T-helper 1 cell treated with Interleukin-12 subunit alpha and Interleukin-12 subunit beta and Interleukin-4 antibody, amounts not matched to agents 30 ng/mL and 1 ng/mL, for 36 hours (primary cell): Measurements from ENCODE around the gene RASAL1. TPM values are rescaled to one million over a fixed set of nuclear protein-coding genes. Genes with fewer than 3 reads are reported as not detected.
"Not testable (repeated sequence)": the region's sequence is repeated elsewhere in the genome, so short reads cannot be mapped to it uniquely, and the experiment has no call there.

Source experiments
- intact Hi-C: fragments of 100-400 bp; cut with micrococcal nuclease; formaldehyde crosslinking; loops from one replicate; pipeline ENCODE4 v1.15.1; 2024
- total RNA-seq: library from RNA; stranded (reverse); gene quantifications from 2 replicates; pipeline ENCODE4 v1.2.3, GENCODE V29; 2022

RASAL1 gene
- total RNA-seq, 1 donor from 2014 or later: not detected

DNA sequence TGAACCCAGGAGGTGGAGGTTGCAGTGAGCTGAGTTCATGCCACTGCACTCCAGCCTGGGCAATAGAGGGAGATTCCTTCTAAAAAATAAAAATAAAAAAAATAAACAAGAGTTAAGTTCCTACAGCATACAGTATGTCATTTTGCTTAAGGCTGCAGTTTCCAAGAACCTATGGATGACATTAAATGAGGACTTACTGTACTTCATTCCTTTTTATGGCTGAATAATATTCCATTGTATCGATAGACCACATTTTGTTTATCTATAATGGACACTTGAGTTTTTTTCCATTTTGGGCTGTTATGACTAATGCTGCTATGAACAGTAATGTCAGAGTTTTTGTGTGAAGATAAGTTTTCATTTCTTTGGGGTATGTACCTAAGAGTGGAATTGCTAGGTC lies 17.4 kb downstream of the RASAL1 start:
- intact Hi-C loops: no loop called here

- intact Hi-C loops: not testable (repeated sequence)
Observed at GRCh38 chr12:113117684-113118083, 17.9 kb downstream of the RASAL1 start.

DNA sequence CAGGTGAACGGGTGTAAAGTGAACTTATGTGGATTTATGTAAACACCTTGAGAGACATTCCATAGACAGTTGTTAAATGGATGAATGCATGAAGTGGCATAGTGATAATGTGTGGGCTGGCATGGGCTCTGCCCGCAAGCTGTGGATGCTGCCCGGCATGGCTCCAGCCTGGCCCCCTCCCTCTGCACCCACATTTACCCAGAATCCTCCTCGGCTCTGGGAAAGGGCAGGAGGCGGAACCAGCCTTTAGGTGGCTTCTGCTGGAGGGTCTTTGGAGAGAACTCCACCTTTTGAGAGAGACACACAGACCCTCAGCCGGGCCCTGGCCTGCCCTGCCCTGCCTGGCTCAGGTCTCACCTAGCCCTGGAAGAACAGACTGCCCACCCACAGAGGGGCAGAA lies 18.7 kb downstream of the RASAL1 start:
- intact Hi-C loops: no loop called here

- intact Hi-C loops: no loop called here
Observed at GRCh38 chr12:113115455-113116126, 20.0 kb downstream of the RASAL1 start.

GRCh38 chr12:113114447-113115178 lies 20.9 kb downstream of the RASAL1 start:
- intact Hi-C loops: no loop called here

DNA sequence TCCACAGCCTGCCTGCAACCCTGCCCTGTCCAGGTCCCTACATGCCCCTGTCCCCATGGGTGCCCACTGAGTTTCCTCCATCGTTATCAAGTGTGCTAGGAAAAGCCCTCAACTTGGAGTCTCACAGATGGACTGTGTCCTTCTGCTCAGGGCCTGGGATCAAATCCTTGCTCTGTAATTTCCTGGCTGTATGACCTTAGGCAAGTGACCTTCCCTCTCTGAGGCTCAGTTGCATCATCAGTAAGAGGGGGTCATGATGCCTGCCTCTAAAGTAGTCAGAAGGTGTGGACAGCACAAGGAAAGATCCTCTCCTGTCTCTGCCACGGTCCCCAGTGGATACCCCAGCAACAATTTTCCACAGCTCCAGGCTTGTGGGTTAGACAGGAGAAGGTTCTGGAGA lies 22.2 kb downstream of the RASAL1 start:
- intact Hi-C loops: no loop called here

GRCh38 chr12:113112043-113112899 lies 23.3 kb downstream of the RASAL1 start:
- intact Hi-C loops: no loop called here

DNA sequence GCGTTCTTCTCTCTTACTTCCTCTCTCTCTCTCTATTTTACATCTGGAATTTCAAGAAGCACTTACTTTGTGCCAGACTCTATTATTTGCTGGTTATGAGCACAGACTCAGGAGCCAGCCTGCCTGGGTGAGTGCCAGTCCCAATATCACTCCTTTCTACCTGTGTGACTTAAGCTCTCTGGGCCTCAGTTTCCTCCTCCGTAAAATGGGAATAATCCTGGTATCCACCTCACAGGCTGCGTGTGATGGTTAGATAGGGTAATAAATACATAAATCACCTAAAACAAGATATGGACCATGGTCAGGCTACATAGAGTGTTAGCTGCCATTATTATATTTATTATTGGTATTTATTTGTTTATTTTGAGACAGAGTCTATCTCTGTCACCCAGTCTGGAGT lies 24.3 kb downstream of the RASAL1 start:
- intact Hi-C loops: no loop called here

DNA sequence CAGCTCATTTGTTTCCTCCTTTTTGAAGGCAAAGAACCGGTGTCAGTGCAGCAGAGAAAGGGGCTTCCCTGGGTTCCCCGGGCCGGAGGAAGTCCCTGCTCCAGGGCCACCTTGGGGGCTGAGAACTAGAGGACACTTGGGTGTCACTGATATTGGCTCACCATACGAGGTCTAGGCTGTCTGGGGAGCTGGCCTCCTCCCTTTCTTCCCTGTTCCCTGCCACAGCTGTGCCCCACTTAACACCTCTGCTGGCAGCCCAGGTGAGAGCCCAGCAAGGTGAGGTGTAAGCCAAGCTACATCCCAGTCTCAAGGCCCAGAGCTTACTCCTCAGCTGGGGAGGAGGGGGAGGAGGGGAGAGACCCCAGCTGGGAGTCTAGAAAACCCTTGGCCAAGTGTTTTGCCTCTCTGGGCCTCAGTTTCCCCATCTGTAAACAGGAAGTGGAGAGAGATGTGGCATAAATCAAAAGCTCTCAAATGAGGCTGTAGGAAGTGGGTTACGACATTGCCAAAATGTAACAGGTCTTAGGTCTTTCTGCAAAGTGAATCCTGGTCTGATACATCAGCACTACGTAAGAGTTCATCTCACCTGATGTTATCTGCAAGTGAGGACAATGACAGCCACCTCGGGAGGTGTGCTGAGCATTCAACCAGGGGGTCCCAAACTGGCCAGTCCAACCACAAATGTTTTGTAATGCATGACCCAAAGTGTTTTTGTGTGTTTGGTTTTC lies 25.5 kb downstream of the RASAL1 start:
- intact Hi-C loops: no loop called here

GRCh38 chr12:113109360-113109759 lies 26.2 kb downstream of the RASAL1 start:
- intact Hi-C loops: no loop called here

DNA sequence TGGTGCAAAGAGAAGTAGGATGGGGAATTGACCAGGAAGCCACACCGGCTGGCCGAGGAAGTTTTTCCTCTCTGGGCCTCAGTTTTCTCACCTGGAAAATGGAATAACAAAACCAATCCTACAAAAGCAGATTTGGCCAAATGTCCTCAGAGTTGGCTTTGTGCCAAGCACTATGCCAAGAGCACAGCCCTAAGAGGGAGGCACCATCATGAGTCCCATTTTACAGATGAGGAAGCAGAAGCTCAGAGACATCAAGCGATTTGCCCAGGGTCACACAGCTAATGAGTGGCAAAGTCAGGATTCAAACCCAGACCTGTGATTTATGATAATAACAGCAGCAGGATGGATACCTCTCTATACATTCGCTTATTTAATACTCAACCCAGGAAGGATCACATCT lies 27.3 kb downstream of the RASAL1 start:
- intact Hi-C loops: no loop called here

GRCh38 chr12:113106361-113106760 lies 29.2 kb downstream of the RASAL1 start:
- intact Hi-C loops: no loop called here

GRCh38 chr12:113105606-113106271 lies 29.8 kb downstream of the RASAL1 start:
- intact Hi-C loops: no loop called here

DNA sequence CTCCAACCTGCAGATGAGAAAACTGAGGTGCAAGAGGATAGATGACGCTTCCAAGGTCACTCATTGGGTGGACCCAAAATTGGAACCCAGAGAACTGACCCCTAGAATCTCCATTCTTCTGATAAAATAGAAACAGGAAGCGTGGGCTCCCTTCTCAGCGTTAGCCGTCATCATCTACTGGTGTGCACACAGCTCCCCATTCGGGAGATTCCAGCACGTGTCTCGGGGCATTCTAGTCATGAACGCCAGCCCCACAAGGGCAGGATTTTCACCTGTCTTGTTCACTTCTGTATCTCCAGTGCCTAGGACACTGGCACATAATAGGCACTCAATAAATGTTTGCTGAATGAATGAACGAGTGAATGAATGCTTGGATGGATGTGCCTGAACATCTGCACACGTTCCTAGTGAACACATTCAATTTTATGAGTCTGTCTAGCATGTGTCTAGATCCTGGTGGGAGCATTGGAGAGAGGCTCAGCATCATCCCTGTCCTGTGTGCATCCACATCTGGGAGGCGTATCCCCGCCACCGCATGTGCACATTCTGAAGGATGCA lies 30.5 kb downstream of the RASAL1 start:
- intact Hi-C loops: no loop called here

DNA sequence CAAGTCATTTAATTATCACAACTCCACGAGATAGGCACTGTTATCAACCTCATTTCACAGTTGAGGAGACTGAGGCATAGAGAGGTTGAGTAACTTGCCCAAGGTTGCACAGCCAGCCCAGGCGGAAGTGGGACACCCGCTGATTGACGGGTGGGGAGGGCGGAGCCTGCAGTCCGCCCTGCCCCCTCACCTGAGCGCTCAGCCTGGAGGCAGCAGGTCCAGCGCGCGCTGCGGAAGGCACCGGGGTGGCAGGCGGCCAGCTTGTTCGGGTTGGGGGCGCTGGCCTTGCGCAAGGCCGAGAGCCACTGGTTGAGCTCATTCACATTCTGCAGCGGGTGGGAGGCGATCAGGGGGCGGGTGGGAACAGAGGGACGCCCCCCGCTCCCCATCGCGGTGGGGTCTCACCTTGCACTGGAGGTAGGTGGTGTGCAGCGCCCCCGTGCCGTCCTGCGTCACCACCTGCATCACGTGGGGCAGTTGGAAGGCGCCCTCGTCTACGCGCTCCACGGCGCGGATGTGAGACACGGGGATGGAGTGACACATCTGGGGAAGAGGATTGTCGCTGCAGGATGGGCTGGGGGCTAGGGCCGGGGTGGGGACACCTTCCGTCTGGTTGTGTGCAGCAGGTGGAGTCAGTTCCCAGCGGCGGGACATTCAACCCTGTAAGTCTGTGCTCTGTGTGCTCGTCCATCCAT lies 31.7 kb downstream of the RASAL1 start:
- intact Hi-C loops: no loop called here

DNA sequence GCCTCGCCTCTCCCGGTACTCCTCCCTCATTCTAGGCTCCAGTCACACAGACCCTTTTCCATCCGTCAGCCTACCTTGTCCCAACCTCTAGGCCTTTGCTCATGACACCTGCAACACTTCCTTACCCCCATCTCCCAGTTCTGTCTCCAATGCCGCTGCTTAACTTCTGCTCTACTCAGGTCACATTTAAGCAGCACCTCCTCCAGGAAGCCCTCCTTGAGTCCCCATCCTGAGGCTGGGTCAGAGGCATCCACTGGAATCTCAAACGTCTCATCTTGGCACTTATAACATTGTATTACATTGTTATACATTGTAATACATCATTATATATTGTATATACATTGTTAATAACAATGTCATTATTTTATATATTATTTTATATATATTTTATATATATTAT lies 32.8 kb downstream of the RASAL1 start:
- intact Hi-C loops: no loop called here

- intact Hi-C loops: no loop called here
Observed at GRCh38 chr12:113101751-113102150, 33.8 kb downstream of the RASAL1 start.

- intact Hi-C loops: loop anchor here (5.0 kb wide), 1 partner anchor 107 kb away; no protein-coding TSS in a partner anchor
Observed at GRCh38 chr12:113099764-113100163, 35.8 kb downstream of the RASAL1 start.

GRCh38 chr12:113099364-113099763 lies 36.2 kb downstream of the RASAL1 start:
- intact Hi-C loops: loop anchor here (5.0 kb wide), 1 partner anchor 107 kb away; no protein-coding TSS in a partner anchor
